GM23338 (cell line): Measurements from ENCODE around the gene EGFR. TPM values are rescaled to one million over a fixed set of nuclear protein-coding genes. Genes with fewer than 3 reads are reported as not detected.

Source experiments
- POLR2AphosphoS5 ChIP-seq: IDR thresholded peaks from 2 replicates; pipeline ENCODE4 v1.6.1; 2016; ENCODE audit warnings: antibody characterized with exemption, low read depth
- STAT1 ChIP-seq: IDR thresholded peaks from one replicate; pipeline ENCODE4 v1.6.1; 2016; ENCODE audit warnings: antibody characterized with exemption; ENCODE audit not compliant: unreplicated experiment
- ZNF114 ChIP-seq: fragments of 250-450 bp; sonication (Bioruptor Pico); IDR thresholded peaks from 2 replicates; pipeline ENCODE4 v1.5.0; 2020; ENCODE audit warnings: mild to moderate bottlenecking, moderate library complexity
- ZNF331 ChIP-seq: fragments of 250-450 bp; sonication (Bioruptor Pico); IDR thresholded peaks from 2 replicates; pipeline ENCODE4 v1.5.0; 2020; ENCODE audit warnings: low read depth, mild to moderate bottlenecking, moderate library complexity
- polyA plus RNA-seq: library from polyadenylated mRNA; unstranded; fragments of >200 nt; fragmentation: Nextera tagmentation; extraction: Ambion mirVana; gene quantifications from 2 replicates; pipeline ENCODE4 v1.2.1, GENCODE V29; 2016
- total RNA-seq: library from RNA; depleted of rRNA; stranded (reverse); fragments of >200 nt; shearing (Covaris generic); gene quantifications from 2 replicates; pipeline ENCODE4 v1.2.3, GENCODE V29; 2014
- TF ChIP-seq, protein P1 (sequence below): fragments of 250-450 bp; sonication (Bioruptor Pico); IDR thresholded peaks from 2 replicates; pipeline ENCODE4 v1.5.0; 2020; ENCODE audit warnings: mild to moderate bottlenecking, moderate library complexity
- TF ChIP-seq, protein P2 (sequence below): IDR thresholded peaks from one replicate; pipeline ENCODE4 v1.6.1; 2018; ENCODE audit warnings: antibody characterized with exemption; ENCODE audit not compliant: unreplicated experiment
- TF ChIP-seq, protein P3 (sequence below): IDR thresholded peaks from 2 replicates; pipeline ENCODE4 v1.6.1; 2016; ENCODE audit warnings: antibody characterized with exemption

The EGFR gene
- total and polyA plus RNA-seq, 2 experiments from 2014 or later = 1.5 to 4.5 TPM

DNA sequence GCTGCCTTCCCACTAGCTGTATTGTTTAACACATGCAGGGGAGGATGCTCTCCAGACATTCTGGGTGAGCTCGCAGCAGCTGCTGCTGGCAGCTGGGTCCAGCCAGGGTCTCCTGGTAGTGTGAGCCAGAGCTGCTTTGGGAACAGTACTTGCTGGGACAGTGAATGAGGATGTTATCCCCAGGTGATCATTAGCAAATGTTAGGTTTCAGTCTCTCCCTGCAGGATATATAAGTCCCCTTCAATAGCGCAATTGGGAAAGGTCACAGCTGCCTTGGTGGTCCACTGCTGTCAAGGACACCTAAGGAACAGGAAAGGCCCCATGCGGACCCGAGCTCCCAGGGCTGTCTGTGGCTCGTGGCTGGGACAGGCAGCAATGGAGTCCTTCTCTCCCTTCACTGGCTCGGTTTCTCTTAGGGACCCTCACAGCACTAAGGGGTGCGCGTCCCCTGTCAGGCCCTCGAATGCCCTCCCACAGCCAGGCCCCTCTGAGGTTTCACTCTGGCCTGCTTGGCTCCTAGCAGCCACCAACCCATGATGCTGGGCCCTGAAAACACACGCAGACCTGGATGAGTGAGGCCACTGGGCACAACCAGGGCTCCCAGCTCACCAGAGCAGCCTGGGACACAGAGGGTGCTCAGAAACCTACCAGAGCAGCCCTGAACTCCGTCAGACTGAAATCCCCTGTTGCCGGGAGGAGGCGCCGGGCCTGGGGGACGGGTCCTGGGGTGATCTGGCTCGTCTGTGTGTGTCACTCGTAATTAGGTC is 173.3 kb downstream of the EGFR start (continued):
- TF ChIP-seq, protein P1, sequence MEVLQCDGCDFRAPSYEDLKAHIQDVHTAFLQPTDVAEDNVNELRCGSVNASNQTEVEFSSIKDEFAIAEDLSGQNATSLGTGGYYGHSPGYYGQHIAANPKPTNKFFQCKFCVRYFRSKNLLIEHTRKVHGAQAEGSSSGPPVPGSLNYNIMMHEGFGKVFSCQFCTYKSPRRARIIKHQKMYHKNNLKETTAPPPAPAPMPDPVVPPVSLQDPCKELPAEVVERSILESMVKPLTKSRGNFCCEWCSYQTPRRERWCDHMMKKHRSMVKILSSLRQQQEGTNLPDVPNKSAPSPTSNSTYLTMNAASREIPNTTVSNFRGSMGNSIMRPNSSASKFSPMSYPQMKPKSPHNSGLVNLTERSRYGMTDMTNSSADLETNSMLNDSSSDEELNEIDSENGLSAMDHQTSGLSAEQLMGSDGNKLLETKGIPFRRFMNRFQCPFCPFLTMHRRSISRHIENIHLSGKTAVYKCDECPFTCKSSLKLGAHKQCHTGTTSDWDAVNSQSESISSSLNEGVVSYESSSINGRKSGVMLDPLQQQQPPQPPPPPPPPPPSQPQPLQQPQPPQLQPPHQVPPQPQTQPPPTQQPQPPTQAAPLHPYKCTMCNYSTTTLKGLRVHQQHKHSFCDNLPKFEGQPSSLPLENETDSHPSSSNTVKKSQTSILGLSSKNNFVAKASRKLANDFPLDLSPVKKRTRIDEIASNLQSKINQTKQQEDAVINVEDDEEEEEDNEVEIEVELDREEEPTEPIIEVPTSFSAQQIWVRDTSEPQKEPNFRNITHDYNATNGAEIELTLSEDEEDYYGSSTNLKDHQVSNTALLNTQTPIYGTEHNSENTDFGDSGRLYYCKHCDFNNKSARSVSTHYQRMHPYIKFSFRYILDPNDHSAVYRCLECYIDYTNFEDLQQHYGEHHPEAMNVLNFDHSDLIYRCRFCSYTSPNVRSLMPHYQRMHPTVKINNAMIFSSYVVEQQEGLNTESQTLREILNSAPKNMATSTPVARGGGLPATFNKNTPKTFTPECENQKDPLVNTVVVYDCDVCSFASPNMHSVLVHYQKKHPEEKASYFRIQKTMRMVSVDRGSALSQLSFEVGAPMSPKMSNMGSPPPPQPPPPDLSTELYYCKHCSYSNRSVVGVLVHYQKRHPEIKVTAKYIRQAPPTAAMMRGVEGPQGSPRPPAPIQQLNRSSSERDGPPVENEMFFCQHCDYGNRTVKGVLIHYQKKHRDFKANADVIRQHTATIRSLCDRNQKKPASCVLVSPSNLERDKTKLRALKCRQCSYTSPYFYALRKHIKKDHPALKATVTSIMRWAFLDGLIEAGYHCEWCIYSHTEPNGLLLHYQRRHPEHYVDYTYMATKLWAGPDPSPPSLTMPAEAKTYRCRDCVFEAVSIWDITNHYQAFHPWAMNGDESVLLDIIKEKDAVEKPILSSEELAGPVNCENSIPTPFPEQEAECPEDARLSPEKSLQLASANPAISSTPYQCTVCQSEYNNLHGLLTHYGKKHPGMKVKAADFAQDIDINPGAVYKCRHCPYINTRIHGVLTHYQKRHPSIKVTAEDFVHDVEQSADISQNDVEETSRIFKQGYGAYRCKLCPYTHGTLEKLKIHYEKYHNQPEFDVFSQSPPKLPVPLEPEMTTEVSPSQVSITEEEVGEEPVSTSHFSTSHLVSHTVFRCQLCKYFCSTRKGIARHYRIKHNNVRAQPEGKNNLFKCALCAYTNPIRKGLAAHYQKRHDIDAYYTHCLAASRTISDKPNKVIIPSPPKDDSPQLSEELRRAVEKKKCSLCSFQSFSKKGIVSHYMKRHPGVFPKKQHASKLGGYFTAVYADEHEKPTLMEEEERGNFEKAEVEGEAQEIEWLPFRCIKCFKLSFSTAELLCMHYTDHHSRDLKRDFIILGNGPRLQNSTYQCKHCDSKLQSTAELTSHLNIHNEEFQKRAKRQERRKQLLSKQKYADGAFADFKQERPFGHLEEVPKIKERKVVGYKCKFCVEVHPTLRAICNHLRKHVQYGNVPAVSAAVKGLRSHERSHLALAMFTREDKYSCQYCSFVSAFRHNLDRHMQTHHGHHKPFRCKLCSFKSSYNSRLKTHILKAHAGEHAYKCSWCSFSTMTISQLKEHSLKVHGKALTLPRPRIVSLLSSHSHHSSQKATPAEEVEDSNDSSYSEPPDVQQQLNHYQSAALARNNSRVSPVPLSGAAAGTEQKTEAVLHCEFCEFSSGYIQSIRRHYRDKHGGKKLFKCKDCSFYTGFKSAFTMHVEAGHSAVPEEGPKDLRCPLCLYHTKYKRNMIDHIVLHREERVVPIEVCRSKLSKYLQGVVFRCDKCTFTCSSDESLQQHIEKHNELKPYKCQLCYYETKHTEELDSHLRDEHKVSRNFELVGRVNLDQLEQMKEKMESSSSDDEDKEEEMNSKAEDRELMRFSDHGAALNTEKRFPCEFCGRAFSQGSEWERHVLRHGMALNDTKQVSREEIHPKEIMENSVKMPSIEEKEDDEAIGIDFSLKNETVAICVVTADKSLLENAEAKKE (CRISPR knock-in tag) = 0 out of 2 replicates have a peak, but pooled peaks have one; percentile 31
- no peak for TF ChIP-seq ZNF331
- no peak for TF ChIP-seq STAT1
- no peak for TF ChIP-seq ZNF114 (CRISPR knock-in tag)
- TF ChIP-seq, protein P2, sequence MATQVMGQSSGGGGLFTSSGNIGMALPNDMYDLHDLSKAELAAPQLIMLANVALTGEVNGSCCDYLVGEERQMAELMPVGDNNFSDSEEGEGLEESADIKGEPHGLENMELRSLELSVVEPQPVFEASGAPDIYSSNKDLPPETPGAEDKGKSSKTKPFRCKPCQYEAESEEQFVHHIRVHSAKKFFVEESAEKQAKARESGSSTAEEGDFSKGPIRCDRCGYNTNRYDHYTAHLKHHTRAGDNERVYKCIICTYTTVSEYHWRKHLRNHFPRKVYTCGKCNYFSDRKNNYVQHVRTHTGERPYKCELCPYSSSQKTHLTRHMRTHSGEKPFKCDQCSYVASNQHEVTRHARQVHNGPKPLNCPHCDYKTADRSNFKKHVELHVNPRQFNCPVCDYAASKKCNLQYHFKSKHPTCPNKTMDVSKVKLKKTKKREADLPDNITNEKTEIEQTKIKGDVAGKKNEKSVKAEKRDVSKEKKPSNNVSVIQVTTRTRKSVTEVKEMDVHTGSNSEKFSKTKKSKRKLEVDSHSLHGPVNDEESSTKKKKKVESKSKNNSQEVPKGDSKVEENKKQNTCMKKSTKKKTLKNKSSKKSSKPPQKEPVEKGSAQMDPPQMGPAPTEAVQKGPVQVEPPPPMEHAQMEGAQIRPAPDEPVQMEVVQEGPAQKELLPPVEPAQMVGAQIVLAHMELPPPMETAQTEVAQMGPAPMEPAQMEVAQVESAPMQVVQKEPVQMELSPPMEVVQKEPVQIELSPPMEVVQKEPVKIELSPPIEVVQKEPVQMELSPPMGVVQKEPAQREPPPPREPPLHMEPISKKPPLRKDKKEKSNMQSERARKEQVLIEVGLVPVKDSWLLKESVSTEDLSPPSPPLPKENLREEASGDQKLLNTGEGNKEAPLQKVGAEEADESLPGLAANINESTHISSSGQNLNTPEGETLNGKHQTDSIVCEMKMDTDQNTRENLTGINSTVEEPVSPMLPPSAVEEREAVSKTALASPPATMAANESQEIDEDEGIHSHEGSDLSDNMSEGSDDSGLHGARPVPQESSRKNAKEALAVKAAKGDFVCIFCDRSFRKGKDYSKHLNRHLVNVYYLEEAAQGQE = no peak
- TF ChIP-seq, protein P3, sequence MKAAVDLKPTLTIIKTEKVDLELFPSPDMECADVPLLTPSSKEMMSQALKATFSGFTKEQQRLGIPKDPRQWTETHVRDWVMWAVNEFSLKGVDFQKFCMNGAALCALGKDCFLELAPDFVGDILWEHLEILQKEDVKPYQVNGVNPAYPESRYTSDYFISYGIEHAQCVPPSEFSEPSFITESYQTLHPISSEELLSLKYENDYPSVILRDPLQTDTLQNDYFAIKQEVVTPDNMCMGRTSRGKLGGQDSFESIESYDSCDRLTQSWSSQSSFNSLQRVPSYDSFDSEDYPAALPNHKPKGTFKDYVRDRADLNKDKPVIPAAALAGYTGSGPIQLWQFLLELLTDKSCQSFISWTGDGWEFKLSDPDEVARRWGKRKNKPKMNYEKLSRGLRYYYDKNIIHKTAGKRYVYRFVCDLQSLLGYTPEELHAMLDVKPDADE = no peak
- no peak for TF ChIP-seq POLR2AphosphoS5
